H1 (cell line): ENCODE data around the gene CCL5. TPM values are rescaled to one million over a fixed set of nuclear protein-coding genes. Genes with fewer than 3 reads are reported as not detected.

Source experiments
- GTF2F1 ChIP-seq: IDR thresholded peaks from 2 replicates; pipeline ENCODE4 v1.6.1; 2012; ENCODE audit warnings: low read depth, low read length, improper control_type of control experiment, borderline replicate concordance
- KDM1A ChIP-seq: fragments of 200-600, 300-600 bp; sonication (generic); IDR thresholded peaks from 2 replicates; pipeline ENCODE4 v1.7.1; 2016; ENCODE audit warnings: mild to moderate bottlenecking, low read length, borderline replicate concordance
- KDM5A ChIP-seq: fragments of 200-600 bp; IDR thresholded peaks from 2 replicates; pipeline ENCODE4 v1.7.1; 2012; ENCODE audit warnings: mild to moderate bottlenecking, low read length, inconsistent platforms, mixed read lengths
- PHF8 ChIP-seq: fragments of 200-600 bp; sonication (generic); conservative IDR thresholded peaks from 2 replicates; pipeline ENCODE4 v1.7.1; 2012; ENCODE audit warnings: low read depth, mild to moderate bottlenecking, inconsistent platforms, low read length, moderate library complexity
- SAP30 ChIP-seq: fragments of 300-600 bp; sonication (generic); IDR thresholded peaks from 2 replicates; pipeline ENCODE4 v1.7.1; 2012; ENCODE audit warnings: low read length, moderate library complexity, mild to moderate bottlenecking, inconsistent platforms; ENCODE audit not compliant: insufficient read depth, insufficient replicate concordance
- SIRT6 ChIP-seq: IDR thresholded peaks from one replicate; pipeline ENCODE4 v1.7.1; 2012; ENCODE audit warnings: low read length, inconsistent platforms
- polyA plus RNA-seq, 7 experiments: library from polyadenylated mRNA; depleted of rRNA in 3 of 7; stranded (reverse) in 5 of 7; unstranded in 2 of 7; fragments of >200 nt in 5 of 7; fragments of 200-250 nt in 2 of 7; gene quantifications; 1 replicate in 5 of 7; 2 replicates in 1 of 7; 4 replicates in 1 of 7; pipeline versions ENCODE4 v1.2.1 to v1.2.3, GENCODE V29; 2011 to 2013; ENCODE audit warnings: missing spikeins in 2 of 7, mixed read lengths in 2 of 7
- total RNA-seq: library from RNA; stranded (reverse); fragmentation: NEBNext Ultra II Directional; extraction: Animal tissue kit (Norgen Biotek cat#: 25700); gene quantifications from 2 replicates; pipeline ENCODE4 v1.2.1, GENCODE V29; 2021

CCL5 gene
- total and polyA plus RNA-seq, 2 of the 8 experiments (the other 6 are each of a cell fraction or from before 2014, with no cell fraction given) = not detected

DNA sequence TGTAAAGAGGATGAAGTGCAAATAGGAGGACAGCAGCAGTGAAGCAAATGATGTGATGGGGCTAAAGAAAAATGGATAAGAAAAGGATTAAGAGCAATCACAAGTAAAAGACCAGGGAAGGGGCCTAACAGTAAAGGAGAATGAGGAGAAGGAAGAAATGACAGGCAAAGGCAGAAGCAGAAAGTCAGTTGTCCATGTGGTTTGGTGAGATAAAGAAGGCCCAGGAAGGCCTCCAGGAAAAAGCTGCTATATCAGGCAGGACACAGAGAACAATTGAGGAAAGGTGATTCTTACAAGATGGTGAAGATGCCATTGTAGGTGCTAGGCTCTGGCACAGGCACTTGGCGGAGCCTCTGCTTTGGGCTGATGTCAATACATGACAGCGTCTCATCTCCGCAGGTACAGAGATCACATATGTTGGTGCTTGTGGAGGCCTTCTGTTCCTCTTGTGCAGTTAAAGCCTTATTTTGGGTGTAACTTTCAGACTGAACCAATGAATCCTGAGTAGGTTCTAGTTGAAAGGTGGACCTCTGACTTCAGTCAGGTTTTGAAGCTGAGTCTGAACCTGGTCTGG lies 32.3 kb upstream of the CCL5 start (continued):
- TF ChIP-seq PHF8 (no peak), GTF2F1 (no peak), KDM5A (no peak), SIRT6 (no peak), SAP30 (no peak), KDM1A (no peak)
